HEK293T (cell line): ENCODE measurements around the gene SCN3A.

ENCODE experiments used
- FOXM1 ChIP-seq: fragments of 450-650 bp; IDR thresholded peaks from 2 replicates; pipeline ENCODE4 v1.6.1; 2017; ENCODE audit warnings: mild to moderate bottlenecking, borderline replicate concordance
- LEF1 ChIP-seq: fragments of 450-650 bp; IDR thresholded peaks from 2 replicates; pipeline ENCODE4 v1.6.1; 2017; ENCODE audit warnings: mild to moderate bottlenecking, borderline replicate concordance

DNA sequence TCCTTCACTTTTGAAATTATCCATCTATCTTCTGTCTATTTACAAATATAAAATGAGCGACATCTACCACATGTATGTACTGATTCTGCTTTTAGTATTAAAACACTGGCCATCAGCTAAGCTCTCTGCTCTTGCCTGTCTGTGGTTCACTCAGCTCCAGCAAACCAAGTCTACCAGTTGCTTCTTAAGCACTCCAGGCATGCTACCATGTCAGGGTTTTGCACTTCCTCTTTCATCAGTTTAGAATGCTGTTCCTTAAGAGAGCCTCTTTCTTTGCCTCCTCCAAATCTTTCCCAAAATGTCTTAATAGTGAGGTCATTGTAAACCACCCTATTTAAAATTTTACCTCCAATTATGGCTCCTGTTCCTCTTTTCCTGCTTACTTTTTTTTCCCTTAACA is 59.5 kb downstream of the SCN3A start:
- TF ChIP-seq FOXM1 (no peak), LEF1 (no peak)
